ENCODE measurements around the gene CACNA2D2. TPM values are rescaled to one million over a fixed set of nuclear protein-coding genes. Genes with fewer than 3 reads are reported as not detected.

Gene CACNA2D2
- total RNA-seq, 1 experiment from 2014 or later, result not detected

DNA sequence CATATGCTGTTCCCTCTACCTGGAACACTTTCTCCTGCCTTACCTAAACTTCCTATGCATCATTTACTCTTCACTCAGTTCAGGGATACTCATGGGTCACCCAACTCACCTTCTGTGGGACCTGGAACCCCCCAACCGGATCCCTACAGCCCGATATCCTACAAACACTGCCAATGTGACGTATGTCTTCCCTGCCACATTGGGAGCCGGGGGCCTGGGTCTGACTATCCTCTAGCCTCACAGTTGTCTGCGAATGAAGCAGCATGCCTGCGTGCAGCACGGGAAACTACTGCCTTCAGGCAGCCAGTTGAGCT is 153.3 kb downstream of the CACNA2D2 start:
- Histone ChIP-seq H3K4me1 (replicated peaks; ENCODE audit: insufficient read depth) (peaks cover 17% of the 10 kb centered on the region; the same call in 1 of the 2 replicates), H3K36me3 (ENCODE audit: low read depth) (no peaks in the 10 kb centered on the region), H3F3A (ENCODE audit: insufficient read depth, low read depth) (peaks cover 9% of the 10 kb centered on the region; the same call in 1 of the 2 replicates), H3K27me3 (ENCODE audit: insufficient read depth, low read depth) (no peaks in the 10 kb centered on the region), H3K79me2 (ENCODE audit: low read depth) (peaks cover 16% of the 10 kb centered on the region; the same call in 1 of the 2 replicates), H3K9me2 (ENCODE audit: insufficient read depth) (no peaks in the 10 kb centered on the region), H3K4me2 (peak overlapping the region; percentile 97), H3K27ac (no peak overlapping the region), H4K20me1 (ENCODE audit: insufficient read depth) (peaks cover under 1% of the 10 kb centered on the region; the same call in 1 of the 2 replicates), H3K9me3 (ENCODE audit: insufficient read depth, low read depth) (no peaks in the 10 kb centered on the region), H2AFZ (peak overlapping the region; percentile 89), H3K4me3 (peak overlapping the region; percentile 79)
- DNase-seq, result no peak
- intact Hi-C loops (cut with micrococcal nuclease; ENCODE audit: unreplicated experiment), result loop anchor here (2.0 kb wide), 1 partner anchor 263 kb away; no protein-coding TSS in a partner anchor
- TF ChIP-seq CTCF (conservative IDR thresholded peaks at IDR 0.05), result no peak
- TF ChIP-seq EZH2 (IDR thresholded peaks at IDR 0.05; ENCODE audit: low read depth), result no peak
- ChIA-PET CTCF (interaction anchor here (0.8 to 2.3 kb wide), 3 partner anchors 13 to 192 kb away, joined by 3 to 6 read pairs (median 5); no protein-coding TSS in a partner anchor), POLR2A (ENCODE audit: unreplicated experiment) (interaction anchor here (0.6 to 0.9 kb wide), 4 partner anchors 10 to 252 kb away, joined by 3 to 7 read pairs (median 4); no protein-coding TSS in a partner anchor)
- BruUV-seq (replicated peaks), result TSS peak; percentile 14

GRCh38 chr3:50347187-50347813 is 156.1 kb downstream of the CACNA2D2 start:
- DNase-seq, result peak; percentile 60 to 72
- Histone ChIP-seq H3K36me3 (ENCODE audit: low read depth) (no peaks in the 10 kb centered on the region), H3K4me2 (no peak overlapping the region), H3K9me3 (ENCODE audit: insufficient read depth, low read depth) (no peaks in the 10 kb centered on the region), H3K4me3 (no peak overlapping the region), H3K4me1 (replicated peaks; ENCODE audit: insufficient read depth) (peaks cover 17% of the 10 kb centered on the region; the same call in 1 of the 2 replicates), H4K20me1 (ENCODE audit: insufficient read depth) (no peaks in the 10 kb centered on the region), H2AFZ (no peak overlapping the region), H3F3A (ENCODE audit: insufficient read depth, low read depth) (peaks cover 5% of the 10 kb centered on the region; the same call in 1 of the 2 replicates), H3K79me2 (ENCODE audit: low read depth) (peaks cover 16% of the 10 kb centered on the region; the same call in 1 of the 2 replicates), H3K27ac (no peak overlapping the region), H3K9me2 (ENCODE audit: insufficient read depth) (no peaks in the 10 kb centered on the region), H3K27me3 (ENCODE audit: insufficient read depth, low read depth) (no peaks in the 10 kb centered on the region)
- TF ChIP-seq EZH2 (IDR thresholded peaks at IDR 0.05; ENCODE audit: low read depth), result no peak
- peak; percentile 68 for TF ChIP-seq CTCF (conservative IDR thresholded peaks at IDR 0.05)
- POLR2A ChIA-PET (ENCODE audit: unreplicated experiment), result interaction anchor here (0.6 to 0.7 kb wide), 3 partner anchors 30 to 1216 kb away, joined by 3 to 14 read pairs (median 3); no protein-coding TSS in a partner anchor
- intact Hi-C loops (cut with micrococcal nuclease; ENCODE audit: unreplicated experiment), result loop anchor here (1.0 kb wide), 3 partner anchors 83 to 203 kb away; no protein-coding TSS in a partner anchor
- CTCF ChIA-PET, result interaction anchor here (0.6 to 1.0 kb wide), 7 partner anchors 10 to 264 kb away, joined by 3 to 18 read pairs (median 7); partner anchors contain the start of genes CISH and TMEM115
- no TSS peak for BruUV-seq (replicated peaks)

DNA sequence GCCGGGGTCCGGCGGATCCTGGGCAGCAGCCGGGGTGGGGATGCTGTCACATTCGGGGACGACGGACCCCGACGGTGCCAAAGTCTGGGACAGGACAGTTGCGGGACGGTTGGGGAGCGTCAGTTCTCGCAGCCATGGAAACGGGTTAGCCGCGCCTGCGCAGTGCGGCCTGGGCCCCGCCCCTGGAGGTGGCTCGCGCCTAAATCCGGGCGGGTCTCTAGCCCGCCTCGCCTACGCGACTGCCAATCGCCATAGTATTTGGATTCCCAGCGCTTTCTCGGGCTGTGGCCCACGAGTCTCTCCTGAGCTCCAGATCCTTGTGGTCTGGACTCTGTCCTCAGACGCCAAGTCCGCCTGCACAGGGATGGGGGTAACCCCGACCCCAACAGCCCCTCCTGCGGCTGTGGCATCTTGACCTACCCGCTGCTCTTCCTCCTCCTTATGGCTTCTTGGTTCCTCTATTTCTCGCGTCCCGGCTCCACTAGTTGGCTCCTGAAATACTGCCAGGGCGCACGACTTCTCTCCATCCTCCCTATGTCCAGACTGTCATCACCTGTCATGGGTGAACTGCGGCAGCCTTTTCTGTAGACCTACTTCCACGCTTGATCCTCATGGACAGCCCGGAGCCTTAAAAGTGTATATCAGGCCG is 157.7 kb downstream of the CACNA2D2 start, which contains the start of gene ZMYND10:
TSS of gene ZMYND10 (minus strand) at position 147 of the 649 bp plus-strand sequence. CDS start 153 bp downstream, outside the sequence.
- Histone ChIP-seq H3K4me1 (replicated peaks; ENCODE audit: insufficient read depth) (peaks cover 9% of the 10 kb centered on the region; the same call in 1 of the 2 replicates), H3K27ac (no peak within 1 kb of the TSS), H4K20me1 (ENCODE audit: insufficient read depth) (no peaks in the 10 kb centered on the region), H2AFZ (no peak within 1 kb of the TSS), H3K36me3 (ENCODE audit: low read depth) (no peaks in the 10 kb centered on the region), H3K4me2 (no peak within 1 kb of the TSS), H3F3A (ENCODE audit: insufficient read depth, low read depth) (peaks cover 5% of the 10 kb centered on the region; the same call in 1 of the 2 replicates), H3K4me3 (no peak within 1 kb of the TSS), H3K9me3 (ENCODE audit: insufficient read depth, low read depth) (no peaks in the 10 kb centered on the region), H3K27me3 (ENCODE audit: insufficient read depth, low read depth) (no peaks in the 10 kb centered on the region), H3K9me2 (ENCODE audit: insufficient read depth) (no peaks in the 10 kb centered on the region), H3K79me2 (ENCODE audit: low read depth) (0 out of 2 replicates have a peak, but pooled peaks cover 8% of the 10 kb centered on the region)
- DNase-seq, result peak in 1 of 2 experiments; percentile 55
- CTCF ChIA-PET, result interaction anchor here (0.7 kb wide), 1 partner anchor 208 kb away, joined by 3 read pairs; no protein-coding TSS in a partner anchor
- no TSS peak for BruUV-seq (replicated peaks)
- TF ChIP-seq EZH2 (IDR thresholded peaks at IDR 0.05; ENCODE audit: low read depth) (no peak), CTCF (conservative IDR thresholded peaks at IDR 0.05) (no peak)
- intact Hi-C loops (cut with micrococcal nuclease; ENCODE audit: unreplicated experiment), result no loop called here
- POLR2A ChIA-PET (ENCODE audit: unreplicated experiment), result no interaction called here

Measured in PC-9 (cell line).